ENCODE measurements around the gene STAU1.

DNA sequence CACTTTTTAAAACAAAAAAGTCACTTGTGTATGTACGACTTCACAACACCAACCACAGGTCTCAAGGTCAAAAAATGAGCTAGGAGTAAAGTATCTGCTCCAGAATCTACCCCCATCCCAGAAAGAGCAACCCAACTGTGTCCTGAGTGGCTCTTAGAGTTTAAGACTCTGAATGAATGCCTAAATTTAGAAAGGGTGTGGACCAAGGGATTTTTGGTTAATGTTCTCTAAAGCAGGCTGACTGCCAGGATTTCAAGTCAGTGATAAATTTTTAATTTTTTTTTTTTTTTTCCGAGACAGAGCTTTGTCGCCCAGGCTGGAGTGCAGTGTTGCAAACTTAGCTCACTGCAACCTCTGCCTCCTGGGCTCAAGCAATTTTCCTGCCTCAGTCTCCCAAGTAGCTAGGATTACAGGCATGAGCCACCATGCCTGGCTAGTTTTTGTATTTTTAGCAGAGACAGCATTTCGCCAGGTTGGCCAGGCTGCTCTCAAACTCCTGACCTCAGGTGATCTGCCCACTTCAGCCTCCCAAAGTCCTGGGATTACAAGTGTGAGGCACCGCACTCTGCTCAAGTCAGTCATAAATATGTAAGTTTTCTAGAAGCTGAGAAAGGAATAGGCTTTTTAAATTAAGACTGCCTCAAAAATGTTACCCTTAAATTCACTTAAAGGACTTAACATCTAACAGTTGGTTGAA, 20.2 kb downstream of the STAU1 start:
- TF ChIP-seq GATA3 (IDR thresholded peaks at IDR 0.05; ENCODE audit: low read depth, low read length) (no peak), GATA2 (IDR thresholded peaks at IDR 0.05; ENCODE audit: low read depth, low read length) (no peak)

Data from SH-SY5Y (cell line).